Thyroid gland (tissue), 4 donors: ENCODE results near the gene EDAR. TPM values are rescaled to one million over a fixed set of nuclear protein-coding genes. Genes with fewer than 3 reads are reported as not detected.

Source experiments
- DNase-seq, 2 donors: peaks; one replicate each; pipeline ENCODE4 v3.0.0-alpha.2; 2019
- H3K27ac ChIP-seq, 3 donors: fragments of 200-600 bp; sonication (generic); 1 replicate in 2 of 3; 2 replicates in 1 of 3; pipeline ENCODE4 v1.5.1; 2016 to 2019; ENCODE audit warnings: mild to moderate bottlenecking in 1 of 3, moderate library complexity in 1 of 3
- H3K27me3 ChIP-seq: fragments of 200-600 bp; sonication (generic); one replicate; pipeline ENCODE4 v1.5.1; 2019
- H3K36me3 ChIP-seq, 2 donors: fragments of 200-600 bp; sonication (generic); one replicate each; pipeline ENCODE4 v1.5.1; 2016 to 2019
- H3K4me1 ChIP-seq, 2 donors: fragments of 200-600 bp; sonication (generic); one replicate each; pipeline ENCODE4 v1.5.1; 2017 to 2019
- H3K4me3 ChIP-seq, 3 donors: fragments of 200-600 bp; sonication (generic); replicated peaks in 1 of 3; 1 replicate in 2 of 3; 2 replicates in 1 of 3; pipeline ENCODE4 v1.5.1; 2016; ENCODE audit warnings: mild to moderate bottlenecking in 1 of 3
- H3K9me3 ChIP-seq: fragments of 200-600 bp; sonication (generic); one replicate; pipeline ENCODE4 v1.5.1; 2017
- POLR2A ChIP-seq, 2 donors: fragments of 450-650 bp; IDR thresholded peaks; one replicate each; pipeline ENCODE4 v1.6.1; 2017; ENCODE audit warnings: antibody characterized with exemption in 2 of 2, mild to moderate bottlenecking in 2 of 2, moderate library complexity in 1 of 2
- WGBS, 2 donors: methylation state at CpG; one replicate each; pipeline ENCODE4 v1.1.5; 2017; 5-methylcytosine and 5-hydroxymethylcytosine counted together
- intact Hi-C: fragments of 100-400 bp; cut with DNase I; formaldehyde crosslinking; loops from one replicate; pipeline ENCODE4 v1.15.1; 2023
- total RNA-seq, 4 donors: library from RNA; depleted of rRNA; stranded (reverse); fragments of >200 nt; gene quantifications; one replicate each; pipeline ENCODE4 v1.2.3, GENCODE V29; 2016
- TF ChIP-seq, protein P1 (sequence below), 6 experiments: fragments of 200-600 bp in 3 of 6; fragments of 450-650 bp in 3 of 6; sonication (generic) in 3 of 6; IDR thresholded peaks; one replicate each; pipeline ENCODE4 v1.5.1; 2016 to 2019; ENCODE audit warnings: antibody characterized with exemption in 6 of 6, mild to moderate bottlenecking in 2 of 6, inconsistent platforms in 1 of 6, moderate library complexity in 1 of 6

Gene EDAR
- total RNA-seq, 4 donors from 2014 or later: not detected

GRCh38 chr2:108933691-108934117 lies 55.3 kb downstream of the EDAR start:
- intact Hi-C loops: no loop called here
- no peaks in the 10 kb centered on the region for H3K4me1 ChIP-seq
- TF ChIP-seq POLR2A (IDR thresholded peaks at IDR 0.05): no peak
- TF ChIP-seq, protein P1, sequence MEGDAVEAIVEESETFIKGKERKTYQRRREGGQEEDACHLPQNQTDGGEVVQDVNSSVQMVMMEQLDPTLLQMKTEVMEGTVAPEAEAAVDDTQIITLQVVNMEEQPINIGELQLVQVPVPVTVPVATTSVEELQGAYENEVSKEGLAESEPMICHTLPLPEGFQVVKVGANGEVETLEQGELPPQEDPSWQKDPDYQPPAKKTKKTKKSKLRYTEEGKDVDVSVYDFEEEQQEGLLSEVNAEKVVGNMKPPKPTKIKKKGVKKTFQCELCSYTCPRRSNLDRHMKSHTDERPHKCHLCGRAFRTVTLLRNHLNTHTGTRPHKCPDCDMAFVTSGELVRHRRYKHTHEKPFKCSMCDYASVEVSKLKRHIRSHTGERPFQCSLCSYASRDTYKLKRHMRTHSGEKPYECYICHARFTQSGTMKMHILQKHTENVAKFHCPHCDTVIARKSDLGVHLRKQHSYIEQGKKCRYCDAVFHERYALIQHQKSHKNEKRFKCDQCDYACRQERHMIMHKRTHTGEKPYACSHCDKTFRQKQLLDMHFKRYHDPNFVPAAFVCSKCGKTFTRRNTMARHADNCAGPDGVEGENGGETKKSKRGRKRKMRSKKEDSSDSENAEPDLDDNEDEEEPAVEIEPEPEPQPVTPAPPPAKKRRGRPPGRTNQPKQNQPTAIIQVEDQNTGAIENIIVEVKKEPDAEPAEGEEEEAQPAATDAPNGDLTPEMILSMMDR (IDR thresholded peaks at IDR 0.05): no peak
- no peaks in the 10 kb centered on the region for H3K36me3 ChIP-seq
- no peak for DNase-seq
- H3K4me3 ChIP-seq: no peak overlapping the region
- H3K27ac ChIP-seq: no peak overlapping the region
- H3K27me3 ChIP-seq: no peaks in the 10 kb centered on the region
- 81 to 84% methylated on average over 11 of the region's 11 CpGs for WGBS, 2 donors
- no peaks in the 10 kb centered on the region for H3K9me3 ChIP-seq

DNA sequence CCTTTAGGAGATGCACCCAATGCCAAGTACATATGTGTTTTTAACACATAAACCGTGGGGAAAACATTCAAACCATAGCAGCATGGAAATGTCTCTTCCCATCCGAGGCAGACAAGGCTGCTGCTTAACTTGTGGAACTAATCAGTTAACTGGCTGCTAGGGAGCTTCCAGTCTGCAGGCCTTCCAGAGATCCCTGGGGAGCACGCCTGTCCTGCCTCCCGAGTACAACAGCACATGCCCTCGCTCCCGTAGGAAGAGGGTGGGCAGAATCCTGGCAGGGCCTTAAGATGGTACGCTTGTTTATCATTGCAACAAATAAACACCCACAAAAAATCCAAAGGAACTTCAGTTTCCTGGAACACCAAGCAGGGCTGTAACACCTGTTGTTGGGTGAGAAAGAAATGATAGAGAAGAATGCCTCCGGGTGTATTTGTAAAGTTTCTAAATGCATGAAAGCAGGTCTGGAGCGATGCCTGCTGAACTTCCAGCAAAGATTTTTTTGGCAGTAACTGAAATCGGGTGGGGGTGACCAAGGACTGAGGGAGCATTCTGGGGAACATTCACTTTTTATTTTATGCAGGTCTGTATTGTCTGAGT lies 56.2 kb downstream of the EDAR start:
- TF ChIP-seq, protein P1 (IDR thresholded peaks at IDR 0.05): no peak
- TF ChIP-seq POLR2A (IDR thresholded peaks at IDR 0.05): no peak
- intact Hi-C loops: no loop called here
- no peak overlapping the region for H3K4me3 ChIP-seq
- H3K4me1 ChIP-seq: no peaks in the 10 kb centered on the region
- WGBS, 2 donors: 65 to 69% methylated on average over 10 of the region's 10 CpGs
- no peaks in the 10 kb centered on the region for H3K27me3 ChIP-seq
- no peak for DNase-seq
- H3K36me3 ChIP-seq: no peaks in the 10 kb centered on the region
- no peak overlapping the region for H3K27ac ChIP-seq
- H3K9me3 ChIP-seq: no peaks in the 10 kb centered on the region

DNA sequence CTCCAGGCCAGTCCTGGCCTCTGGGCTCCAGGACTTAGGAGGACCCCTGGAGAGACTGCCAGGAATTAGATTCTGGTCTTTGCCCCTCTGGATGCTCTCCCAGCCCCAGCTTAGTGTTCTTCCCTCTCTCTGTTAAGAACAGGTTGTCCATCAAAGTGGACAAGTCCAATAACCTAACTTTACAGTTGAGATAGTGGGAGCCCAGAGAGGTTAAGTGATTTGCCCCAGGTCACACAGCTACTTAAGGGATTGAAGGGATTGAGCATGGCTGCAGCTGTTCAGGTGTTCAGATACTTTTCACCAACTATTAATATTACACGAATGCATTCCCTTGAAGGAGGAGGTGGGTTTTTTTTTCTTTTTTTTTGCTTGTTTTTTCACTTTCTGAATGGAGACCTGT lies 57.6 kb downstream of the EDAR start:
- Histone ChIP-seq H3K27me3 (no peaks in the 10 kb centered on the region), H3K4me1 (no peaks in the 10 kb centered on the region), H3K9me3 (no peaks in the 10 kb centered on the region), H3K4me3 (no peak overlapping the region), H3K36me3 (no peaks in the 10 kb centered on the region), H3K27ac (no peak overlapping the region)
- WGBS, 2 donors: 76 to 95% methylated on average over 1 of the region's 1 CpG
- TF ChIP-seq POLR2A (IDR thresholded peaks at IDR 0.05): no peak
- TF ChIP-seq, protein P1 (IDR thresholded peaks at IDR 0.05): no peak
- intact Hi-C loops: no loop called here
- no peak for DNase-seq

GRCh38 chr2:108929807-108930425 lies 59.1 kb downstream of the EDAR start:
- no peaks in the 10 kb centered on the region for H3K27me3 ChIP-seq
- H3K4me3 ChIP-seq: no peak overlapping the region
- DNase-seq: peak; percentile 14 to 15
- no peaks in the 10 kb centered on the region for H3K36me3 ChIP-seq
- H3K4me1 ChIP-seq: no peaks in the 10 kb centered on the region
- intact Hi-C loops: loop anchor here (10.0 kb wide), 1 partner anchor 795 kb away; no protein-coding TSS in a partner anchor
- no peaks in the 10 kb centered on the region for H3K9me3 ChIP-seq
- TF ChIP-seq, protein P1 (IDR thresholded peaks at IDR 0.05): no peak
- no peak for TF ChIP-seq POLR2A (IDR thresholded peaks at IDR 0.05)
- no peak overlapping the region for H3K27ac ChIP-seq
- WGBS, 2 donors: 43 to 47% methylated on average over 10 to 15 of the region's 17 CpGs

DNA sequence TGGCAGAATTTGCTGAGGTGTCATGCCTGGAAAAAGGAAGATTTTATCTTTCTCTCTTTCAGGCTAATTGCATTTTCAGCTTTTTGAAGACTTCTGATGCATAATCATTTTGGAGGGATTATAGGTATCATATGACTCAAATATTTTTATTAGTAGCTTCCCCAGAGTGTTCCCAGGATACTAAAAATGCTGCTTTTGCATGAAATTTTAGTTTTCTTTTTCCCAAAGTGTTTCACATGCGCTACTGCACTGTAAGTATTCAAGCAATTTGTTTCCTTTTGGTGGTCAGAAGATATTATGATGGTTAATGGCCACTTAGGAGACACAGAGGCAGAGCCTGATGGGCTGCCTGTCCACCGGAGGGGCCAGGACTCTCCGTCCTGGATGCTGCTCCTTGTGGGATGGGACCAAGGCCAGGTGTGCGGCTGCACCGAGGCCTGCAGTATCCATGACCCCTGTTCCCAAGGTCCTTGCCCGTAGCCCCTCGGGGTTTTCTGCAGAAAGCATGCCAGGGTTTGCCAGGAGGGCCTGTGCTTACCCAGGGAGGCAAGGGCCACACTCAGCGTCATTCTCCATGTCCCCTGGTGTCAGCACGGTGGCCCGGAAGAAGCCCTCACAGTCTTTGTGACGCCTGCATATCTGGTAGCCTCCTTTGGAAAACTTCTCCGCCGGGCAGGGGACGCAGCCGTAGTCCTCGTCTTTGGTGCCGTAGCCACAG lies 60.2 kb downstream of the EDAR start:
- DNase-seq: no peak
- intact Hi-C loops: loop anchor here (10.0 kb wide), 1 partner anchor 796 kb away; no protein-coding TSS in a partner anchor

More for the DNA sequence above, 60.2 kb downstream of the EDAR start:
- TF ChIP-seq, protein P1 (IDR thresholded peaks at IDR 0.05): peak in 2 of 6 experiments; percentile 3 to 11
- no peak for TF ChIP-seq POLR2A (IDR thresholded peaks at IDR 0.05)
- Histone ChIP-seq H3K36me3 (no peaks in the 10 kb centered on the region), H3K27me3 (no peaks in the 10 kb centered on the region), H3K4me1 (no peaks in the 10 kb centered on the region), H3K4me3 (no peak overlapping the region), H3K27ac (no peak overlapping the region), H3K9me3 (no peaks in the 10 kb centered on the region)
- 85 to 90% methylated on average over 7 to 17 of the region's 17 CpGs for WGBS, 2 donors
